ENCODE measurements around the gene ANKRD11.
"Not testable (repeated sequence)": the region's sequence is repeated elsewhere in the genome, so short reads cannot be mapped to it uniquely, and the experiment has no call there.

ANKRD11 gene

DNA sequence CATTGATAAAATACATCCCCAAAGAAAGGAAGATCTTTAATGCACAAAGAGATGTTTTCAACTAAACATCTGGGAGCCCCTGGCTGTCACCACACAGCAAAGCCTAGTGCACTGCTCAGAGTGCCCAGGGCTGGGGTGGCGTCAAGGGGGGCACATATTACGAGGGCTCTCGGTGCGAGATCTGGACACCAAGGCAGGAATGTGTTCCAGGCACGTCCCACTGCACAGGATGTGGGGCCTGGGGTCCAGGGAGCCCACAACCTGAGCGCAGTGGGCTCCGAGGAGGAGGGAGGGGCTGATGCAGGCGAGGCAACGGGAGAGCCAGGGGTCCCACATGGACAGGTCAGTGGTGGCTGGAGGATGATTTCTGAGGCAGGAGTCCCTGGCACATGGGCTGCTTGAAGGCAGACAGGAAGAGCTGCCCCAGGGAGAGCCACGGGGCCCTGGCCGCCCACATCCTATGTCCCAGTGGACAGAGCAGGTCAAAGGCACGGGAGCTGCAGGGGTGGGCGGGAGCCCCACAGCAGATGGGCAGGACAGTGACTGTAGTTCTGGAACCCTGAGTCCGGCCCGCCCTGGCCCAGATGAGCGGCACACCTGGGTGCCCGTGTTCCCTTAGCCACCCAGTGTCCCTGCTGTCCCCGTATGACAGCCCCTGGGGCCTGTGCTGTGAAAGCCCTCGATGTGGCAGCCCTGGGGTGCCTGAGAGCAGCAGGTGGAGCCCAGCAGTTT lies 216.5 kb downstream of the ANKRD11 start:
- DNase-seq (ENCODE audit: low read depth, low spot score): no peak
- in situ Hi-C loops (cut with HindIII; ENCODE audit: low sequenced_read_pairs): no loop called here
- TF ChIP-seq, protein P1, sequence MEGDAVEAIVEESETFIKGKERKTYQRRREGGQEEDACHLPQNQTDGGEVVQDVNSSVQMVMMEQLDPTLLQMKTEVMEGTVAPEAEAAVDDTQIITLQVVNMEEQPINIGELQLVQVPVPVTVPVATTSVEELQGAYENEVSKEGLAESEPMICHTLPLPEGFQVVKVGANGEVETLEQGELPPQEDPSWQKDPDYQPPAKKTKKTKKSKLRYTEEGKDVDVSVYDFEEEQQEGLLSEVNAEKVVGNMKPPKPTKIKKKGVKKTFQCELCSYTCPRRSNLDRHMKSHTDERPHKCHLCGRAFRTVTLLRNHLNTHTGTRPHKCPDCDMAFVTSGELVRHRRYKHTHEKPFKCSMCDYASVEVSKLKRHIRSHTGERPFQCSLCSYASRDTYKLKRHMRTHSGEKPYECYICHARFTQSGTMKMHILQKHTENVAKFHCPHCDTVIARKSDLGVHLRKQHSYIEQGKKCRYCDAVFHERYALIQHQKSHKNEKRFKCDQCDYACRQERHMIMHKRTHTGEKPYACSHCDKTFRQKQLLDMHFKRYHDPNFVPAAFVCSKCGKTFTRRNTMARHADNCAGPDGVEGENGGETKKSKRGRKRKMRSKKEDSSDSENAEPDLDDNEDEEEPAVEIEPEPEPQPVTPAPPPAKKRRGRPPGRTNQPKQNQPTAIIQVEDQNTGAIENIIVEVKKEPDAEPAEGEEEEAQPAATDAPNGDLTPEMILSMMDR (IDR thresholded peaks at IDR 0.05; ENCODE audit: low read depth, low read length): no peak
- H3K4me3 ChIP-seq (ENCODE audit: low read depth, low read length): no peak overlapping the region

DNA sequence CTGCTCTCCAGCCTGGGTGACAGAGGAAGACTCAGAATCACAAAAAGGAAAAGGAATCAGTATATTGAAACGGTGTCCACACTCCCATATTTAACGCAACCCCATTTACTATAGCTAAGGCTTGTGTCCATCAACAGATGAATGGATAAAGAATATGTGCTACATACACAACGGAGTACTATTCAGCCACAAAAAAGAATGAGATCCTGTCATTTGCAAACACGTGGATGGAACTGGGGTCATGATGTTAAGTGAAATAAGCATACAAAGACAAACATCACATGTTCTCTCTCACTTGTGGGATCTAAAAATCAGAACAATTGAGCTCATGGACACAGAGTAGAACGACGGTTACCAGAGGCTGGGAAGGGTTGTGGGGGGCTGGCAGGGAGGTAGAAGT lies 217.7 kb downstream of the ANKRD11 start:
- DNase-seq (ENCODE audit: low read depth, low spot score): no peak
- TF ChIP-seq, protein P1 (IDR thresholded peaks at IDR 0.05; ENCODE audit: low read depth, low read length): no peak
- H3K4me3 ChIP-seq (ENCODE audit: low read depth, low read length): no peak overlapping the region
- in situ Hi-C loops (cut with HindIII; ENCODE audit: low sequenced_read_pairs): no loop called here

DNA sequence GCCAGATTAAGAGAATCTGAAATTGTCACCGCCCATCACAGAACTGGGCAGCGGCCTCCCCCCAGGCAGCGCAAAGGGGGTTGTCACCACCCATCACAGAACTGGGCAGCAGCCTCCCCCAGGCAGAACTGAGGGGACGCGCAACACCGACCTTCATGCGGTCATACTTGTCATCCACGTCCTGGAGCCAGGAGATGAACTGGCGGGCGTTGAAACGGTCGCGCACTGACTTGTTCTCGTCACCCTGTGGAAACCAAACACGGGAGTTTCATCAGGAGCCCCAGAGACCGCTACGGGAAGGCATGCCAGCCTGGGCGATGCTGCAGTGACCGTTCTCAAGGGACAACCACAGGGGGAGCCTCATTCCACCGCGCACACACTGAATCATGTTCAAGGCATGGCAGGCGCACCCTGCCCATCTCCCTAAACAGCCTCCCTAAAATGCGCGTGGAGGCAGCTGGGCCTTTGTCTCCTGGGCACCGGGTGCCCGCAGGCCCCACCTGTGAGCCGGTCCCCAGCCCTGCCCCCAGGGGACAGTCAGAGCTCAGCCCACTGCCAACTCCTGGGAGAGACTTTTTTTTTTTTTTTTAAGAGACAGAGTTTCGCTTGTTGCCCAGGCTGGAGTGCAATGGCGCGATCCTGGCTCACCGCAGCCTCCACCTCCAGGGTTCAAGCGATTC lies 219.6 kb downstream of the ANKRD11 start:
- TF ChIP-seq, protein P1 (IDR thresholded peaks at IDR 0.05; ENCODE audit: low read depth, low read length): no peak
- DNase-seq (ENCODE audit: low read depth, low spot score): no peak
- H3K4me3 ChIP-seq (ENCODE audit: low read depth, low read length): no peak overlapping the region
- in situ Hi-C loops (cut with HindIII; ENCODE audit: low sequenced_read_pairs): no loop called here

DNA sequence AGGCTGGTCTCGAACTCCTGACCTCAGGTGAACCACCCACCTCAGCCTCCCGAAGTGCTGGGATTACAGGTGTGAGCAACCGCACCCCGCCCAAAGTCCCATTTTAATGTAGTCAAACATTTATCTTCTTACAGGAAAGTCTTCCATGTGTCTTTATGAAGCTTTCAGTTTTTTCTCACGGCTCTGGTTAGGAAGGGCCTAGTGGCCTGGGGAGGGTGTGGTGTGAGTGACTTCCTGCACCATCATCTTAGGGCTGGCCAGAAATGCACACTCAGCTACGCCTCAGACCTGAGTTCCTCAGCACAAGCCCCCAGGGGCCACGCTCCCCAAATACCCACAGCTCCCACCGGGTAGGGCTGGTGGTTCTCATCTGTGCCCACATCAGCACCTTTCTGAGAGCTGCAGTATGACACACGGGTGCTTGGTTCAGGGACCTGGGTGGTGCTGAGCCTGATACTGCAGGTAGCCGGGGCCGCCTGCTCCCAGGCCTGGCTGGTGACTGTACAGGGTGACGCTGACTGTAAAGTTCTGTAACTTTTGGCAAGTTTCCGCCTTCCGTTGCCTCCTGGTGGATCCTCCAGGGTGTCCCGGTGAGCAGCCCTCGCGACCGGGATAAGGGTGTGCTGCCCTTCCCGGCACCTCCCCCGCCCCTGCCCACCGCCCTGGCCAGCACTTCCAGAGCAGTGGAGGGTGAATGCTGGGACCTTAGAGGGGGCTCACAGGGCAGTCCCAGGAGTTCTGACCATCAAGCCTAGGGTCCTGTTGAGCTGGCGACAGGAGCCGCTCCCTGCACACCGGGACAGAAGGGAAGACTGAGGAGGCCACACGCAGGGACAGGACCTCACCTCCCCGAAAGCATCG lies 220.3 kb downstream of the ANKRD11 start:
- no peak for DNase-seq (ENCODE audit: low read depth, low spot score)
- in situ Hi-C loops (cut with HindIII; ENCODE audit: low sequenced_read_pairs): no loop called here
- TF ChIP-seq, protein P1 (IDR thresholded peaks at IDR 0.05; ENCODE audit: low read depth, low read length): no peak
- no peak overlapping the region for H3K4me3 ChIP-seq (ENCODE audit: low read depth, low read length)

DNA sequence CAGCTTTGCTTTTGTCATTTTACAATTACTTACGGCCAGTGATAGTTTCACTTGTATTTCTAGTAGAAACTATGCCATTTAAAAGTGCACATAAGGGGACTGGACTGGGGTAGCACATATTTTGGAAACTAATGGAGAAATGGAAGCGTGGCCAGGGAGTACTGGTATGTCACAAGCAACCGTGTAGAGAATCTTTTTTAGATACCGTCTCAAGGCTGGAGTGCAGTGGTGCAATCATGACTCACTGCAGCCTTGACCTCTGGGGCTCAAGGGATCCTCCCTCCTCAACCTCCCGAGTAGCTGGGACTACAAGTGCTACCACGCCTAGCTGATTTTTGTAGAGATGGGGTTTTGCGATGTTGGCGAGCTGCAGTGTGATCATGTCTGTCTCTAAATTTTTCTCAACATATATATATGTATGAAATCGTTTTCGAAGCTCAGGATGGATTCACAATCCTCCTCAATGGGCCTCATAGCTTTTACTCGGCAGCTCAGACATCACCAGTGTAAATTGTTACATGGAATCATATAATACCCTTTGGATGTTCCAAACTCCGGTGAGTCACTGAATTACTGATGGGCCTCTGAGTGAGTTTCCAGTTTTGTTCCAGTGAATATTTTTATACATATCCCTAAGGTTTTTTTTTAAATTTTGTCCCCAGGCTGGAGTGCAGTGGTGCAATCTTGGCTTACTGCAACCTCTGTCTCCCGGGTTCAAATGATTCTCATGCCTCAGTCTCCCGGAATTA lies 221.2 kb downstream of the ANKRD11 start:
- in situ Hi-C loops (cut with HindIII; ENCODE audit: low sequenced_read_pairs): no loop called here
- DNase-seq (ENCODE audit: low read depth, low spot score): peak; percentile 31
- TF ChIP-seq, protein P1 (IDR thresholded peaks at IDR 0.05; ENCODE audit: low read depth, low read length): no peak
- no peak overlapping the region for H3K4me3 ChIP-seq (ENCODE audit: low read depth, low read length)

DNA sequence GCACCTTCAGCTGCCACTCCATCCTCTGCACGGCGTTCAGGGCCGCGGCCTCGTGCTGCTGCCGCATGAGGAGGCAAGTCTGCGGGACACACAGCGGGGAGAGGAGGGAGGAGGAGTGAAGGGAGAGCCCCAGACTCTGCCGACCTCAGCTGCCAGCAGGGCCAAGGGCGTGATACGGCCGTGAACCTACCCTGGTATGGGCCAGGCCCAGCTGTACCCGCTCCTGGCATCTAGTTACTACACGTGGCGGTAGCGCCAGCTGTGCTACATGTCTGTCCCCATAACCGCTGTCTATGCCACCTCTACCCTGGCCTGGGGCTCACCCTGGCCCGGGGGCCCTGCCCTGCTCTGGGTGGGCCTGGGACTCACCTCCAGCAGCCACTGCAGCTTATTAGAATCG lies 221.8 kb downstream of the ANKRD11 start:
- in situ Hi-C loops (cut with HindIII; ENCODE audit: low sequenced_read_pairs): no loop called here
- TF ChIP-seq, protein P1 (IDR thresholded peaks at IDR 0.05; ENCODE audit: low read depth, low read length): no peak
- no peak for DNase-seq (ENCODE audit: low read depth, low spot score)
- no peak overlapping the region for H3K4me3 ChIP-seq (ENCODE audit: low read depth, low read length)

DNA sequence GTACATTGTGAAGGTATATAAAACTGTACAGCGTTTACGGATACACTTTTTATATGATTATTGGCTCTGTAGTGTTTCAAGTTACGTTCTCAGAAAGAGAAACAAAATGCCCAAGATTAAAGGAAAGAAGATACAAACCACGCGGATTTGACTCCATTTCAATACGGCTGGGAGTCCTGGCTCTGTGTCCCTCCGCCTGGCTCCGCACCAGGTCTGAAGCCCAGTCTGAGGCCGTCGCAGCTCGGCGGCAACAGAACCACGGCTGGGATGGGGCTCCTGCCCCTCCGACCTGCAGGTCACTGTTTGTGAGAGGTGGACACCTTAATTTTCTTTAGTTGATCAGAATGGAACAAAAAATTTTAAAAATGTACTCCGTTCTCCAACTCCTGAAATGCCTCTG lies 222.6 kb downstream of the ANKRD11 start:
- H3K4me3 ChIP-seq (ENCODE audit: low read depth, low read length); DNase-seq (ENCODE audit: low read depth, low spot score); in situ Hi-C loops (cut with HindIII; ENCODE audit: low sequenced_read_pairs): not testable (repeated sequence)

Data from astrocyte of the spinal cord (primary cell).